Common myeloid progenitor, CD34-positive (primary cell): Measurements from ENCODE around the gene SRRM3.
"Not testable (repeated sequence)": the region's sequence is repeated elsewhere in the genome, so short reads cannot be mapped to it uniquely, and the experiment has no call there.

Source experiments
- CTCF ChIA-PET: fragments of 350-600 bp; sonication (Branson Sonifier 250); formaldehyde crosslinking; loops from one replicate; lab custom pipeline; 2021; ENCODE audit warnings: antibody characterized with exemption; lab: Charles Lee
- POLR2A ChIA-PET: fragments of 350-600 bp; sonication (Branson Sonifier 250); formaldehyde crosslinking; loops from one replicate; lab custom pipeline; 2021; ENCODE audit warnings: antibody characterized with exemption; lab: Charles Lee
- DNase-seq, 3 donors: peaks; one replicate each; pipeline versions ENCODE4 v3.0.0 to v3.0.0-alpha.2; 2013
- H3K27ac ChIP-seq, 2 experiments: 1 replicate in 1 of 2; 2 replicates in 1 of 2; pipeline ENCODE4 v1.7.0; 2013; ENCODE audit warnings: inconsistent platforms in 2 of 2, low read length in 2 of 2, mild to moderate bottlenecking in 2 of 2, low read depth in 1 of 2, moderate library complexity in 1 of 2; ENCODE audit not compliant: severe bottlenecking in 2 of 2, insufficient read depth in 1 of 2, poor library complexity in 1 of 2
- H3K27me3 ChIP-seq, 5 experiments: replicated peaks in 2 of 5; 1 replicate in 3 of 5; 2 replicates in 2 of 5; pipeline versions ENCODE4 v1.6.1 to v1.7.0; 2013; ENCODE audit warnings: low read length in 4 of 5, mild to moderate bottlenecking in 2 of 5, moderate library complexity in 2 of 5, inconsistent platforms in 1 of 5; ENCODE audit not compliant: insufficient read depth in 5 of 5, control insufficient read depth in 4 of 5
- H3K36me3 ChIP-seq, 4 experiments: 1 replicate in 2 of 4; 2 replicates in 2 of 4; pipeline versions ENCODE4 v1.6.1 to v1.7.0; 2013; ENCODE audit warnings: low read length in 3 of 4, control low read depth in 1 of 4, mild to moderate bottlenecking in 1 of 4; ENCODE audit not compliant: control insufficient read depth in 4 of 4, insufficient read depth in 4 of 4
- H3K4me1 ChIP-seq, 4 experiments: 1 replicate in 3 of 4; 2 replicates in 1 of 4; pipeline versions ENCODE4 v1.6.1 to v1.7.1; 2013; ENCODE audit warnings: low read length in 3 of 4, mild to moderate bottlenecking in 3 of 4, control low read depth in 1 of 4, inconsistent platforms in 1 of 4, moderate library complexity in 1 of 4; ENCODE audit not compliant: control insufficient read depth in 4 of 4, insufficient read depth in 4 of 4; ENCODE audit errors: control extremely low read depth in 1 of 4
- H3K4me3 ChIP-seq, 7 experiments: 1 replicate in 4 of 7; 2 replicates in 3 of 7; pipeline versions ENCODE4 v1.5.1 to v1.7.0; 2013; ENCODE audit warnings: mild to moderate bottlenecking in 7 of 7, low read length in 6 of 7, moderate library complexity in 6 of 7, inconsistent platforms in 2 of 7, low read depth in 2 of 7, control low read depth in 1 of 7; ENCODE audit not compliant: insufficient read depth in 4 of 7, control insufficient read depth in 1 of 7; ENCODE audit errors: extremely low read depth in 1 of 7
- H3K9me3 ChIP-seq, 5 experiments: 1 replicate in 4 of 5; 2 replicates in 1 of 5; pipeline versions ENCODE4 v1.6.1 to v1.7.1; 2013; ENCODE audit warnings: low read length in 4 of 5, mild to moderate bottlenecking in 2 of 5, inconsistent platforms in 1 of 5, low read depth in 1 of 5, moderate library complexity in 1 of 5; ENCODE audit not compliant: control insufficient read depth in 4 of 5, insufficient read depth in 2 of 5; ENCODE audit errors: control extremely low read depth in 1 of 5
- WGBS: methylation state at CpG from one replicate; pipeline ENCODE4 v1.1.5; 2013; ENCODE audit not compliant: insufficient coverage; 5-methylcytosine and 5-hydroxymethylcytosine counted together

Gene SRRM3

GRCh38 chr7:76176951-76177350 is 24.7 kb upstream of the SRRM3 start:
- H3K36me3 ChIP-seq, DNase-seq: not testable (repeated sequence)
- CTCF ChIA-PET = interaction anchor here (1.0 to 4.8 kb wide), 10 partner anchors 9 to 175 kb away, joined by 3 to 78 read pairs (median 4); no protein-coding TSS in a partner anchor

DNA sequence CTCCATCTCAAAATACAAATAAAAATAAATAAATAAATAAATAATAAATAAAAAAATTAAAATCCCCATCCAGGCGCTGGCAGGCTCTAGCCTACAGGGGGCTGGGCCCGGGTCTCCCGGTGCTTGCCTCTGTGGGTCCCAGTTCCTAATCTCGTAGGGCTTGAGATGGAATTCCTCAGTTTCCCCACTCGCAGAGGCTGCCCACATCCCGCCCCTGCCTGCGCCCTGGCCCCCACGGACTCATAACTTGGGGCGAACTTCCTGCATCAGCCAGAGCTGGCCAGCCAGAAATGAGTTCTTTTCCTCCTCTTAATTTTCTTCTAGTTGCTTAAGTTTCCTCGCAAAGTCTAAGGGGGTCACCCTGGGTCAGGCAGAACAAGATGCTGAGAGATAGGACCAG is 22.0 kb upstream of the SRRM3 start:
- POLR2A ChIA-PET = no interaction called here
- 97% methylated on average over 9 of the region's 10 CpGs for WGBS
- H3K27me3 ChIP-seq = no peaks in the 10 kb centered on the region
- no peaks in the 10 kb centered on the region for H3K36me3 ChIP-seq
- peaks cover 0 to 5% (median 4%) of the 10 kb centered on the region in 4 experiments for H3K4me1 ChIP-seq
- H3K9me3 ChIP-seq = no peaks in the 10 kb centered on the region
- CTCF ChIA-PET = interaction anchor here (0.6 to 4.8 kb wide), 7 partner anchors 8 to 382 kb away, joined by 3 to 78 read pairs (median 13); no protein-coding TSS in a partner anchor
- H3K4me3 ChIP-seq = no peak overlapping the region
- H3K27ac ChIP-seq = no peak overlapping the region
- no peak for DNase-seq

More at GRCh38 chr7:76176951-76177350, 24.7 kb upstream of the SRRM3 start:
- H3K4me1 ChIP-seq, H3K27me3 ChIP-seq, H3K9me3 ChIP-seq, H3K27ac ChIP-seq, POLR2A ChIA-PET, H3K4me3 ChIP-seq: not testable (repeated sequence)
- 94% methylated on average over 3 of the region's 11 CpGs for WGBS

- Histone ChIP-seq H3K9me3 (no peaks in the 10 kb centered on the region), H3K4me3 (no peak overlapping the region), H3K36me3 (no peaks in the 10 kb centered on the region), H3K27me3 (no peaks in the 10 kb centered on the region), H3K4me1 (peaks cover 0 to 8% (median 4%) of the 10 kb centered on the region in 4 experiments), H3K27ac (no peak overlapping the region)
- no peak for DNase-seq
- ChIA-PET CTCF (interaction anchor here (1.0 to 2.4 kb wide), 3 partner anchors 10 to 132 kb away, joined by 3 to 7 read pairs (median 6); no protein-coding TSS in a partner anchor), POLR2A (no interaction called here)
- WGBS = 97% methylated on average over 7 of the region's 7 CpGs
Observed at GRCh38 chr7:76182225-76182960, 19.3 kb upstream of the SRRM3 start.

DNA sequence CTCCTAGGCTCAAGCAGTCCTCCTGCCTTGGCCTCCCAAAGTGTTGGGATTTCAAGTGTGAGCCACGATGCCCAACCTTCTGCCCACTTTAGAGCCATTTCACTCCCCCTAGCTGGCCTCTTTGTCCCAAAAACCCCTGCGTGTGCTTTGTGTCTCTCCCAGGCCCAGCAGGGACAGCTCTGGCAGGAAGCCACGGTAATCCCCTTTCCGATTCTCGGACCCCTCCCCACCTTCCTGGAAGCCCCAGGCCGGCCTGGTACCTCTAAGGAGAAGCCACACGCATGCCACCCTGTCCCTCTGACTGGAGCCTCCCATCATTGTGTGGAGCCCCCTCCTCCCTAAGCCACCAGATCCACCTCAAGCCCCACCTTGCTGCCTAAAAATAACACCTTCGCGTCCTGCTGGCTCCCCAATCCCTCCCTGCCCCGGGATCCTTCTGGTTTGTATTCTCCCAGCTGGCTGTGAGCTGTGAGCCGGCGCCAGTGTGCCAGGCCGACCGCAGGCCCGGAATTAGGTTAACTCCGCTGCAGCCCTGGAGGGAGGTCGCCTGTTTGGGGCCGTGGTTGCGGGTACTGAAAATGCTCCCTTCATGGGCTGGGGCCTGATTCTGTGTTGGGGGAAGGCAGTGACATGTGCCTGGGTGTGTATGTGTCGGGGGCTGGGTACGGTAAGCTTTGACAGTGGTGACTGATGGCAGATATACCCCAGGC is 16.4 kb upstream of the SRRM3 start:
- WGBS = 76% methylated on average over 18 of the region's 21 CpGs
- no peak overlapping the region for H3K4me3 ChIP-seq
- H3K27me3 ChIP-seq = no peaks in the 10 kb centered on the region
- peaks cover 0 to 3% (median 0%) of the 10 kb centered on the region in 4 experiments for H3K4me1 ChIP-seq
- H3K27ac ChIP-seq = no peak overlapping the region
- POLR2A ChIA-PET = interaction anchor here (1.0 kb wide), 2 partner anchors 106 to 119 kb away, joined by 3 read pairs; no protein-coding TSS in a partner anchor
- no peaks in the 10 kb centered on the region for H3K36me3 ChIP-seq
- no peaks in the 10 kb centered on the region for H3K9me3 ChIP-seq
- CTCF ChIA-PET = interaction anchor here (0.6 to 0.8 kb wide), 2 partner anchors 10 to 132 kb away, joined by 3 to 4 read pairs; no protein-coding TSS in a partner anchor
- DNase-seq = peak in 2 of 3 donors; percentile 21 to 40

DNA sequence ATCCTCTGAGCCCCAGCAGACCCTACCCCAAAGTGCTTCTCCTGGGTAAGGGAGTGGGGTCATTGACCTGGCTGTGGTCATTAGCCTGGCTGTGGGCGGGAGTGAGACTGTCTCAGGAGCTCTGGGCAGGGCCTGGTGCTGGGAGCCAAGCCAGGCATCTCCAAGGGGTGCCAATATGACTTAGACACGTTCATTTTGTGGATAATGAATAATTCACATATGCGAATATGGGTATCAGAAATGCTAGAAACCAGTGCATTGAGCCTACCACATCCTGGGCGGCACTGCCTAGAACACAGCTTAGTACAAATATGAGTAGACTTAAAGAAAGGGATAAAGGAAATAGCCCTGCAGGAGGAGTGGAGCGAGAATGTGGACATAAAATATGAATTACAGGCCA is 14.4 kb upstream of the SRRM3 start:
- H3K4me3 ChIP-seq = no peak overlapping the region
- CTCF ChIA-PET = interaction anchor here (1.3 to 2.2 kb wide), 2 partner anchors 8 to 127 kb away, joined by 4 to 12 read pairs; no protein-coding TSS in a partner anchor
- H3K27me3 ChIP-seq = no peaks in the 10 kb centered on the region
- no peak for DNase-seq
- POLR2A ChIA-PET = no interaction called here
- H3K9me3 ChIP-seq = peaks cover 0 to 4% (median 0%) of the 10 kb centered on the region in 5 experiments
- H3K36me3 ChIP-seq = no peaks in the 10 kb centered on the region
- peaks cover 0 to 3% (median 0%) of the 10 kb centered on the region in 4 experiments for H3K4me1 ChIP-seq
- H3K27ac ChIP-seq = no peak overlapping the region
- WGBS = 92% methylated on average over 5 of the region's 5 CpGs

GRCh38 chr7:76189276-76189675 is 12.4 kb upstream of the SRRM3 start:
- CTCF ChIA-PET = no interaction called here

More at GRCh38 chr7:76189276-76189675, 12.4 kb upstream of the SRRM3 start:
- no peaks in the 10 kb centered on the region for H3K36me3 ChIP-seq
- no peak for DNase-seq
- no peak overlapping the region for H3K27ac ChIP-seq
- H3K4me3 ChIP-seq = no peak overlapping the region
- no peaks in the 10 kb centered on the region for H3K27me3 ChIP-seq
- WGBS = 95% methylated on average over 5 of the region's 6 CpGs
- H3K4me1 ChIP-seq = peaks cover 0 to 3% (median 0%) of the 10 kb centered on the region in 4 experiments
- POLR2A ChIA-PET = no interaction called here
- H3K9me3 ChIP-seq = peaks cover 0 to 4% (median 0%) of the 10 kb centered on the region in 5 experiments
